Fibroblast of skin of back (primary cell): ENCODE data around the gene BSN.
A peak's percentile ranks its signal among the peaks of the same experiment; 100 is the strongest.
"Not testable (repeated sequence)": the region's sequence is repeated elsewhere in the genome, so short reads cannot be mapped to it uniquely, and the experiment has no call there.

Experiments used
- DNase-seq: peaks from one replicate; pipeline ENCODE4 v3.0.0-alpha.2; 2013

The BSN gene

GRCh38 chr3:49534581-49535441, 19.5 kb upstream of the BSN start:
- no peak for DNase-seq

- DNase-seq: no peak
Observed at GRCh38 chr3:49535971-49536874, 18.1 kb upstream of the BSN start.

GRCh38 chr3:49536875-49537533, 17.3 kb upstream of the BSN start:
- DNase-seq: no peak

GRCh38 chr3:49539659-49540560, 14.4 kb upstream of the BSN start:
- DNase-seq: peak; percentile 93

GRCh38 chr3:49552087-49552486, 2.2 kb upstream of the BSN start:
- DNase-seq: no peak

- peak; percentile 16 for DNase-seq
Observed at GRCh38 chr3:49553324-49553691, 969 bp upstream of the BSN start.

GRCh38 chr3:49554633-49555265, 472 bp downstream of the BSN start:
- DNase-seq: no peak

- DNase-seq: no peak
Observed at GRCh38 chr3:49556500-49557275, 2.4 kb downstream of the BSN start.

- DNase-seq: no peak
Observed at GRCh38 chr3:49563040-49563578, 8.8 kb downstream of the BSN start.

GRCh38 chr3:49563766-49564165, 9.5 kb downstream of the BSN start:
- no peak for DNase-seq

GRCh38 chr3:49566312-49566711, 12.0 kb downstream of the BSN start:
- DNase-seq: no peak

- no peak for DNase-seq
Observed at GRCh38 chr3:49567406-49567805, 13.1 kb downstream of the BSN start.

GRCh38 chr3:49568965-49569364, 14.7 kb downstream of the BSN start:
- no peak for DNase-seq

GRCh38 chr3:49570028-49570654, 15.9 kb downstream of the BSN start:
- no peak for DNase-seq

GRCh38 chr3:49582177-49582576, 27.9 kb downstream of the BSN start:
- no peak for DNase-seq

GRCh38 chr3:49585261-49585755, 31.0 kb downstream of the BSN start:
- DNase-seq: not testable (repeated sequence)

GRCh38 chr3:49591615-49592014, 37.3 kb downstream of the BSN start:
- no peak for DNase-seq

GRCh38 chr3:49593041-49593440, 38.8 kb downstream of the BSN start:
- peak; percentile 50 for DNase-seq

GRCh38 chr3:49600781-49601180, 46.5 kb downstream of the BSN start:
- no peak for DNase-seq
